NCI-H1694 (cell line): Measurements from ENCODE around the gene HSPA1B.
A peak's percentile ranks its signal among the peaks of the same experiment; 100 is the strongest.
"Not testable (repeated sequence)": the region's sequence is repeated elsewhere in the genome, so short reads cannot be mapped to it uniquely, and the experiment has no call there.

Source experiments
- DNase-seq: peaks from one replicate; lab custom pipeline; 2025; lab: John Stamatoyannopoulos, UW

The HSPA1B gene

DNA sequence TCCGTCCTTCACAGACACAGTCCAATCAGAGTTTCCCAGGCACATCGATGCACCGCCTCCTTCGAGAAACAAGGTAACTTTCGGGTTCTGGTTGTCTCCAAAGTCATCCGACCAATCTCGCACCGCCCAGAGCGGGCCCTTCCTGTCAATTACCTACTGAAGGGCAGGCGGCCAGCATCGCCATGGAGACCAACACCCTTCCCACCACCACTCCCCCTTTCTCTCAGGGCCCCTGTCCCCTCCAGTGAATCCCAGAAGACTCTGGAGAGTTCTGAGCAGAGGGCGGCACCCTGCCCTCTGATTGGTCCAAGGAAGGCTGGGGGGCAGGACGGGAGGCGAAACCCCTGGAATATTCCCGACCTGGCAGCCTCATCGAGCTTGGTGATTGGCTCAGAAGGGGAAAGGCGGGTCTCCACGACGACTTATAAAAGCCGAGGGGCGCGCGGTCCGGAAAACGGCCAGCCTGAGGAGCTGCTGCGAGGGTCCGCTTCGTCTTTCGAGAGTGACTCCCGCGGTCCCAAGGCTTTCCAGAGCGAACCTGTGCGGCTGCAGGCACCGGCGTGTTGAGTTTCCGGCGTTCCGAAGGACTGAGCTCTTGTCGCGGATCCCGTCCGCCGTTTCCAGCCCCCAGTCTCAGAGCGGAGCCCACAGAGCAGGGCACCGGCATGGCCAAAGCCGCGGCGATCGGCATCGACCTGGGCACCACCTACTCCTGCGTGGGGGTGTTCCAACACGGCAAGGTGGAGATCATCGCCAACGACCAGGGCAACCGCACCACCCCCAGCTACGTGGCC is at the start of gene HSPA1B:
TSS of gene HSPA1B (plus strand) at position 453 of the 794 bp plus-strand sequence. CDS start at position 666, 213 bp downstream.
- peak; percentile 76 for DNase-seq

DNA sequence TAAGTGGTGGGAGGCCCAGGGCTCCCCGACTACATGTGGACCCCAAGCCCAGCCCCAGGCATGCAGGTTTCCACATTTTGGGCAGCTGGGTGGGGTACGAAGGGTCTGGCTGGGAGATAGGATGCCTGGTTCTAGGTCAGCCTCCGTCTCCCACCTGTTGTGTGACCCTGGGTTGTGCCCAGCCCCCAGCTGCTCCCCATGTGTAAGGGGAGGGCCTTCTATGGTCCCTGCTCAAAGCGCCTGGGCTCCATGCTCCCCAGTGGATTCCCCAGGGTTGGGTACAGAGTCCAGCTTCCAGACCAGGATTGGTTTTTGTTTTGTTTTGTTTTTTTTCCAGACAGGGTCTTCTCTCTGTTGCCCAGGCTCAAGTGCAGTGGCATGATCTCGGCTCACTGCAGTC is 49.3 kb upstream of the HSPA1B start:
- DNase-seq = no peak

- DNase-seq = no peak
Measured at GRCh38 chr6:31778999-31779885, 48.3 kb upstream of the HSPA1B start.

- DNase-seq = no peak
Measured at GRCh38 chr6:31779908-31780307, 47.6 kb upstream of the HSPA1B start.

- no peak for DNase-seq
Measured at GRCh38 chr6:31780507-31781243, 46.9 kb upstream of the HSPA1B start.

DNA sequence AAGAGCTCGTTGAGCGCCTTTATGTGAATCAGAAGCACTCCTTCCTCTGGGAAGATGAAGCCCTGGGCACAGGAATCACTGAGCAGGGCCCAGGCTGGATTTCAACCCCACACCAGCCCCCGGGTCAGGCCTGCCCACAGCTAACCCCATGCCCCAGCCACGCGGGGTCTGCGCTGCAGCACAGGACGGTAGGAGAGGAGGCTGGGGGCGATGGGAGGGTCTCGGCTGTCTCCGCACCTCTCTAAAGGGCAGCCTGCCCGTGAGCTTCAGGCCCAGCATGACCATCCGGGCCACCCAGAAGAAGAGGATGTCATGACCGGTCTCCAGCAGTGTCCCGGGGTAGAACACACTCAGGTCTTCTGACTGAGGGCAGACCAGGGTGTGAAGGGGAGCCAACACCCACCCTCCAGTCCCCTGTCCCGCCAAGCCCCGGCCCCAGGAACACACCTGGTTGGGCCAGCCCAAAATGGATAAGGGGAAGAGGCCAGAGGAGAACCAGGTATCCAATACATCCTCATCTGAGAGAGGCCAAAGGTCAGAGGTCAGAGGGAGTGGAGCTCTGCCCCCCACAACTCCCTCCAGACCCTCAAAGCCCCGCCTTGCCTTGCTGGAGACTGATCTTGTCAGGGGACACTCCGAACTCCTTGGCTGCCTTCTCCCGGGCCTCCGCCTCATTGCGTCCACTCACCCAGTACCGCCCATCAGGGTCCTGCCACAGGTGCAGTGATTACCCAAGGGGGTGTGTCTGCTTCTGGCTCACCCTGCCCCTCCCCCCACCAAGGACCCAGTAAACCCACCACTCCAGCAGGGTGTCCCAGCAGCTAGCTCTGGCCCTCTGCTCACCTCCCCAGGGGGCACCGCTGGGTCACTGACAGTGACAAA is 46.1 kb upstream of the HSPA1B start:
- DNase-seq = no peak

- DNase-seq = no peak
Measured at GRCh38 chr6:31782126-31782855, 45.2 kb upstream of the HSPA1B start.

DNA sequence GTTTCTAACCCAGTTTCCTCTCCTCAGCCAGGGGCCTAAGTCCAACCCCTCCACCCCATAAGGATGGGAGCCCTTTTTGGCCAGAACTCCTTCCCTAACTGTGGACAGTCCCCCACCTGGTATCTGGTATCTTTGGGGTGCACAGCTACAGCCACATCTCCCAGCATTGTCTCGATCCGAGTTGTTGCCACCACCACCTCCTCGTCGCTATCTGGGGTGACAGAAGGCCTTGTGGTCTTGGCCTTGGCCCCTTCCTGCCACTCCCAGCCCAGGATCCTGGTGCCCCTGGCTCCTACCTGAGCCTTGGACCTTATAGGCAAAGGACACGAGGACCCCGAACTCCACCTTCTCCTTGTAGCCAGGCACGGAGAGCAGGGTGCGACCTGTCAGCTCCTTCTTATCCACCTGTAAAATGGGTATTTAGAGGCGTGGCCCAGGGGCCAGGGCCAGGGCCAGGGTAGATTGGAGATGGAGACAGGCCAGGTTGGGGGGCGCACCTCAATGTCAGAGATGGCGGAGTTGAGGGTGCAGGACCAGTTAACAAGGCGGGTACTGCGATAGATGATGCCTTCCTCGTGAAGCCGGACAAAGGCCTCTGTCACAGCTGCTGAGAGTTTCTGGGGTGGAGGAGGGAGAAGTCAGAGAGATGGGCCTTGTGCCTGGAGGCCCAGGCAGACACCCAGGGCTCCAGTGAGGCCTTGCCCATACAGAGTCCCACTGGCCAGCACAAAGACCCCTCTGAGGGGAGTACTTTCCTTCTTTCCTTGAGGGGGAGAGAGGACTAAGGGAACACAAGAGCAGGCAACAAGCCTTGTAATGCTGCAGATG is 43.2 kb upstream of the HSPA1B start:
- no peak for DNase-seq

GRCh38 chr6:31785475-31785874 is 42.1 kb upstream of the HSPA1B start:
- DNase-seq = no peak

DNA sequence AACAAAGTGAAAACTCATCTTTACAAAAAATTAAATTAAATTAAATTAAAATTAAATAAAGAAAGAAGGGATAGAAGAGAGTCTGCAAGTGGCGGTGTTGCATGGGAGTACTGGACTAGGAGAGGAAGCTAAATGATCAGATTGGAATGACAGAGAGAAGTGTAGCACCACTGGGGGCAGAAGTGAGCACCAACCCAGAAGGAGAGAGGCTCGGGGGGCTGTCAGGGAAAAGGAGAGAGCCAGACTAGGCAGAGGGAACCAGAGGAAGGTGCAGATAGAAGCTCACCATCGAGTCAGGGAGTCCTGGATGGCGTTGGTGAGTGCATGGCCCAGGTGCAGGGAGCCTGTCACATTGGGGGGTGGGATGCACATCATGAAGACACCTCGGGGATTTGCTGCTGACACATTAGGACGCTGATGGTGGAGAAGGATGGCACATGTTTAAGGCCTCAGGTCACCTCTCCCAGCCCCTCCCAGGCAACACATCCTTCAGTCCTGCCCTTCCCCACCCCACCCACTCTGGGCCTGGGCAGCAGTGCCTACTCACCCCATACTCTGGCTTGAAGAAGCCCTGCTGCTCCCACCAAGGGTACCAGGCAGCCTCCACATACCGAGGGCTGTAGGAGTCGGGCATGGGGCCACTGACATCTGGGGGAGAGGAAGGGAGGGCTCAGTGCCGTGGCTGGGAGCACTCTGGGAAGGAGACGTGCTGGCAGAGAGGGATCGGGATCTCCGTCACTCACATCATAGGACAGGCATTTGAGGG is 36.0 kb upstream of the HSPA1B start:
- DNase-seq = peak; percentile 53

DNA sequence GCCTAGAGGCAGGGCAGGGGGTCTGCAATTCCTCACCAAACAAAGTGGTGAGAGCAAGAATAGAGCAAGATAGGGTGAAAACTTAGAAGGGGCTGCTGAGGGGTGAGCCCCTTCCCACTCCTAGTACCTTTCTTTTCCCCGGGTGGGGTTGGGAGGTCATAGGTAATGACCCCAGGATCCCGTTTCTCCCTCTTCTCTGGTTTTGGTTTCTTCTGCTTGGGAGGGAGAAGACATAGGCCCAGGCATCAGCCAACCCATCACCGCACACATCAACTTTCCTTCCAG is 35.5 kb upstream of the HSPA1B start:
- DNase-seq = no peak

- no peak for DNase-seq
Measured at GRCh38 chr6:31792761-31793171, 34.8 kb upstream of the HSPA1B start.

DNA sequence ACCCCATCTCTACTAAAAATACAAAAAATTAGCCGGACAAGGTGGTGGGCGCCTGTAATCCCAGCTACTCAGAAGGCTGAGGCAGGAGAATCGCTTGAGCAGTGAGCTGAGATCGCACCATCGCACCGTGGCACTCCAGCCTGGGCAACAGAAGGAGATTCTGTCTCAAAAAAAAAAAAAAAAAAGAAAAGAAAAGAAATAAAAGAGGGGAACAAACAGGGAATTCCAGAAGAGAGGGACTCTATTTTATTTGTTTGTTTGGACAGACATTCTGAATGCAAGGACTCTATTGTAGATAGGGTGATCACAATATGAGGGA is 33.7 kb upstream of the HSPA1B start:
- DNase-seq = not testable (repeated sequence)

DNA sequence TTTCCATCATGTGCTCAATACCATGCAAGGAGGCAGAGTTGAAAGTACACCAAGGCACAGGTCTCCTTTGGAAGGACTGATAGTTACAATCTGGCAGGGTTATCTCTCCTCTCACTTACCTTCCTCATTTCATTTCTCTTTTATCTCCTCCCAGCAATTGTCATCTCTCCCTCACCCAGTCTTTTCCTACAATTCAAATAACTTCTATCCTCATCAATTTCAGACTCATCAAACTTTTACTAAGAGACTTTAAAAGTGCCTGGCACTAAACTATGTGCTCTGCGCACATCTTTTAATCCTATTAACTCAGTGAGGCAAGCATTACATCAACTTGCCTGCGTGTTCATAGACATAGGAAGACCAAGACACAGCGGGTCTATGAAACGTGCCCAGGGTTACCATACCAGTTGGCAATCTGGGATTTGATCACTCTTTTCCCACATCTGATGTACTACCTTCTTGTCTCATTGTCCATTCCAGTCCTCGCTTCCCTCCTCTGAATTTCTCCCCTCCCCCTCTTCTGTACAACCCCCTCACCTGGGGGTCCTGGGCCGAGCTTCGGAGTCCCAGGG is 33.2 kb upstream of the HSPA1B start:
- DNase-seq = no peak

DNA sequence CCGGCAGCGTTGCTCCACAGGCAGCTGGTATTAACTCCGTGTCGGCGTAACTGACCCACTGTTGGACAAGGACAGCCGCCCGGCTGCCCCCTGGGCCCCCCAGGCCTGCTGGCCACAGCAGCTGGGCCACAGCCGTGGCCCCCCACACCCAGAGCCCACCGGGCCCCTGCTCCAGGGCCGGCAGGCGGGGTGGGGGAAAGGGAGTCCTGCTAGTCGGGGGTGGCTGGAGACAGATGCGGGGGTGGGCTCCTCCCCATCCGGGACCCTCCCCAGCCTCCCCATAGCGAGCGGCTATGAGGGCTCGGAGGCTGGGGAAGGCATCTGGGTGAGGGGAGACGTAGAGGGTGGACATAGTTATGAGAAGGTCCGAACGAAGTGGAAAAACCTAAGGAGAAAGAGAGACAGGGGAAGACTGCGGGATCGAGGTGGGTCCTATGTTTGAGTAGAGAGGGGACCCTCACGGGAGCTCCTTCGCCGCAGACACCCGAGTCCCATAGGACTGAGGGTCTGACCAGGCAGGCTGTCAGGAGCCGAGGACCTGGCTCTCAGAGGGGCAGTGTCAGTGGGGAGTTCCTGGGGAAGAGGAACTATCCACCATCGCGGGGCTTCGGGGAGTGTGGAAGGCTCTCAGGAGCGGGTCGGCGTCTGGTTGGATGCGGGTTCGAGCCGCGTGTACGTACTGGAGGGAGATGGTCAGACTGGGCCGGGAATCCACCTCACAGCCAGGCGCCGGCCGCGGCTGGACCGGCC is 32.5 kb upstream of the HSPA1B start:
- DNase-seq = no peak

GRCh38 chr6:31795616-31796298 is 31.8 kb upstream of the HSPA1B start, which contains the start of gene VARS1:
Gene VARS1, minus strand, starts transcription at chr6:31795752. Its CDS starts 535 bp downstream, at chr6:31795217.
- DNase-seq = peak; percentile 35

DNA sequence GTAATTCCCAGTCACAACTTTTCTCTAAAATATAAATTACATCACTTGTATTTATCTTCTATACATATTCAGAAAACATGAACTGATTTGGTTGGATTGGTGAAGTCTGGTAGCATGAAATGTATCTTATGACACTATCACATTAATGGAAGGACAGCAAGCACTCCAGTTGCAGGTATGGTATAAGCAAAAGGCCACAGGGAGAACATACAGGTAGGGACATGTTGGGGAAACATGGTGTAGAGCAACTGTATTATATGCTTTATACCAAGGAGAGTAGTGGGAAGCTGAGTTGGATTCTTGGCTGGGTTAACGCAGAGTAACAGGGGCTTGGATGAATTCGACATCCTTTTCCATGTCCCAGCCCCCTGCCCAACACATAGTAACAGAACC is 30.5 kb upstream of the HSPA1B start:
- DNase-seq = no peak

GRCh38 chr6:31797588-31797987 is 29.9 kb upstream of the HSPA1B start:
- DNase-seq = no peak
